Gastrocnemius medialis (tissue), 4 donors: ENCODE measurements around the gene EEFSEC. TPM values are rescaled to one million over a fixed set of nuclear protein-coding genes. Genes with fewer than 3 reads are reported as not detected.

Source experiments
- ATAC-seq, 2 donors: fragments of 150-250 bp; one replicate each; pipeline ENCODE4 v1.9.1; 2016
- DNase-seq, 2 donors: peaks; one replicate each; pipeline ENCODE4 v3.0.0-alpha.2; 2019
- H3K27ac ChIP-seq, 4 donors: fragments of 200-600 bp; sonication (generic); 1 replicate in 1 of 4; 2 replicates in 3 of 4; pipeline ENCODE4 v1.5.1; 2016 to 2018; ENCODE audit warnings: mild to moderate bottlenecking in 2 of 4, moderate library complexity in 1 of 4
- H3K27me3 ChIP-seq, 3 donors: fragments of 200-600 bp; sonication (generic) in 2 of 3; 1 replicate in 1 of 3; 2 replicates in 2 of 3; pipeline versions ENCODE4 v1.5.1 to v1.6.0; 2016 to 2019; ENCODE audit warnings: mild to moderate bottlenecking in 1 of 3, moderate library complexity in 1 of 3
- H3K36me3 ChIP-seq, 2 donors: fragments of 200-600 bp; sonication (generic) in 1 of 2; one replicate each; pipeline ENCODE4 v1.5.1; 2017 to 2018
- H3K4me1 ChIP-seq, 2 donors: fragments of 200-600 bp; sonication (generic) in 1 of 2; one replicate each; pipeline ENCODE4 v1.5.1; 2016 to 2017; ENCODE audit warnings: mild to moderate bottlenecking in 2 of 2
- H3K4me3 ChIP-seq, 4 donors: fragments of 200-600 bp; sonication (generic) in 3 of 4; 1 replicate in 1 of 4; 2 replicates in 3 of 4; pipeline ENCODE4 v1.5.1; 2016 to 2019; ENCODE audit warnings: mild to moderate bottlenecking in 2 of 4
- H3K9me3 ChIP-seq, 3 donors: fragments of 200-600 bp; sonication (generic) in 2 of 3; 1 replicate in 1 of 3; 2 replicates in 2 of 3; pipeline ENCODE4 v1.5.1; 2016 to 2019
- POLR2A ChIP-seq, 2 donors: fragments of 450-650 bp; IDR thresholded peaks; one replicate each; pipeline ENCODE4 v1.6.1; 2017; ENCODE audit warnings: antibody characterized with exemption in 2 of 2, mild to moderate bottlenecking in 2 of 2, moderate library complexity in 2 of 2
- in situ Hi-C, 4 donors: fragments of 200-750 bp; cut with MboI; loops; one replicate each; pipeline versions ENCODE4 v1.15.0 to v1.8.0; 2017; ENCODE audit warnings: low sequenced_read_pairs in 4 of 4
- intact Hi-C: fragments of 100-400 bp; cut with DNase I; formaldehyde crosslinking; loops from one replicate; pipeline ENCODE4 v1.15.1; 2023; ENCODE audit warnings: low total_unique reads
- total RNA-seq, 4 donors: library from RNA; depleted of rRNA; stranded (reverse); fragments of >200 nt; gene quantifications; one replicate each; pipeline versions ENCODE4 v1.1.0 to v1.2.3, GENCODE V29; 2016
- TF ChIP-seq, protein P1 (sequence below), 5 experiments: fragments of 450-650 bp in 3 of 5; fragments of 200-600 bp in 2 of 5; sonication (generic) in 2 of 5; IDR thresholded peaks in 4 of 5; conservative IDR thresholded peaks in 1 of 5; 1 replicate in 4 of 5; 2 replicates in 1 of 5; pipeline ENCODE4 v1.5.1; 2016 to 2019; ENCODE audit warnings: antibody characterized with exemption in 5 of 5, mild to moderate bottlenecking in 3 of 5, moderate library complexity in 3 of 5

EEFSEC gene
- total RNA-seq, 4 donors from 2014 or later = 21.0 to 29.4 (median 23.4) TPM

DNA sequence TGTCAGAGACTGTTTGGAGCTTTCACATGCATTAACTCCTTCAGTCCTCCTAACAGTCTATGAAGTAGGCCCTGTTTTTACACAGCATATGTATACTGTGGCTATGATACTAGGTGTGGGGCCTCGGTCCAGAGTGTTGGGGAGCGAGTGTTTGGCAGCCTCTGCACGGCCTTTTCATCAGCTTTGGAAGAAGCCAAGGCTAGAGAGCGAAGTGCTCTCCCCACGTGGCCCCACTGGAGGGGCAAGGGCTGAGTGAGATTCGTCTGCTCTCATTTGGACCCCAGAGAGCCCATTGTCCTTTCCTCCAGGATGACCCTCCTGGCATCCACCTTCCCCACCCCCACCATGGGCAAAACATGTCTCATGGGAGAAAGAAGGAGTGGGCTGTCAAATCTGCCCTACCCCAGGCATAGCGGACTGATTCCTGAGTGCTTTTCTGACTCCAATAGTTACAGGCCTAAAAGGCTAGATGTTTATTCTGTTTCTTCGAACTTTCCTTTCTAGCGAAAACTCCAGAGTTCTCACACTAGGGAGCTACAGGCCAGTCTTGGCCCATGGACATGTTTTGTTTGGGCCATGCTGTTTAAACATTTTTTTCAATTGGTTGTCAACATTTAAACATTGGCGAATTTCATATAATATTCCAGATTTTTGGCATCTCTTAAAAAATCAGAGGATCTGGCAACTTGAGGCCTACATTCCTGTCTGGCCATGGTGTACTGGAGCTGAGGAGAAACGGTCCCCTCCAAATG is 76.0 kb downstream of the EEFSEC start:
- in situ Hi-C loops (no loop called here), intact Hi-C loops (no loop called here)
- H3K9me3 ChIP-seq = no peaks in the 10 kb centered on the region
- H3K4me1 ChIP-seq = peaks cover 13 to 18% of the 10 kb centered on the region in 2 donors
- TF ChIP-seq, protein P1, sequence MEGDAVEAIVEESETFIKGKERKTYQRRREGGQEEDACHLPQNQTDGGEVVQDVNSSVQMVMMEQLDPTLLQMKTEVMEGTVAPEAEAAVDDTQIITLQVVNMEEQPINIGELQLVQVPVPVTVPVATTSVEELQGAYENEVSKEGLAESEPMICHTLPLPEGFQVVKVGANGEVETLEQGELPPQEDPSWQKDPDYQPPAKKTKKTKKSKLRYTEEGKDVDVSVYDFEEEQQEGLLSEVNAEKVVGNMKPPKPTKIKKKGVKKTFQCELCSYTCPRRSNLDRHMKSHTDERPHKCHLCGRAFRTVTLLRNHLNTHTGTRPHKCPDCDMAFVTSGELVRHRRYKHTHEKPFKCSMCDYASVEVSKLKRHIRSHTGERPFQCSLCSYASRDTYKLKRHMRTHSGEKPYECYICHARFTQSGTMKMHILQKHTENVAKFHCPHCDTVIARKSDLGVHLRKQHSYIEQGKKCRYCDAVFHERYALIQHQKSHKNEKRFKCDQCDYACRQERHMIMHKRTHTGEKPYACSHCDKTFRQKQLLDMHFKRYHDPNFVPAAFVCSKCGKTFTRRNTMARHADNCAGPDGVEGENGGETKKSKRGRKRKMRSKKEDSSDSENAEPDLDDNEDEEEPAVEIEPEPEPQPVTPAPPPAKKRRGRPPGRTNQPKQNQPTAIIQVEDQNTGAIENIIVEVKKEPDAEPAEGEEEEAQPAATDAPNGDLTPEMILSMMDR (IDR thresholded peaks at IDR 0.05 in 4 of 5, conservative IDR thresholded peaks at IDR 0.05 in 1 of 5) = no peak
- TF ChIP-seq POLR2A (IDR thresholded peaks at IDR 0.05) = no peak
- no peaks in the 10 kb centered on the region for H3K36me3 ChIP-seq
- H3K27me3 ChIP-seq = no peaks in the 10 kb centered on the region
- H3K27ac ChIP-seq = no peak overlapping the region
- no peak for ATAC-seq
- no peak for DNase-seq
- no peak overlapping the region for H3K4me3 ChIP-seq

DNA sequence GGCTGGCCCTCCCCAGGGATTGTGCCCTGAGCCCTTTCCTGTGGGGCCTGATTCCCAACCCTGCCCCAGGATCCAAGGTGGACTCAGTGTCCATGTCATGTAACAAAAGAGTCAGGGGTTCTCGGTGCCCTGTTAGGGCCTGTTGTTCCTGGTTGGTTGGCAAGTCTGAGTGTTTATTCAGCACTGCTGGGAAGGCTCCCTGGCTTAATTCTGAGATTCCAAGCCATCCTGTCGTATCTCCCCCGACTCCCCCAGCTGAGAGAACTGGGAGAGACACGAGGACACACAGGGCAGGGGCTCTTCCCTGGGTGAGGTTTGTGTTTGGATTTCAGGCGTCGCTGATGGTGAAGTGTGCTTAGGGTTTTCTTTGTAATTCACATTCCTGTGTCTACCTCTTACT is 78.3 kb downstream of the EEFSEC start:
- Histone ChIP-seq H3K4me3 (no peak overlapping the region), H3K27me3 (no peaks in the 10 kb centered on the region), H3K27ac (no peak overlapping the region), H3K9me3 (no peaks in the 10 kb centered on the region), H3K4me1 (peaks cover 13 to 21% of the 10 kb centered on the region in 2 donors), H3K36me3 (no peaks in the 10 kb centered on the region)
- in situ Hi-C loops = no loop called here
- DNase-seq (no peak), ATAC-seq (no peak)
- intact Hi-C loops = no loop called here
- TF ChIP-seq POLR2A (IDR thresholded peaks at IDR 0.05) = no peak
- TF ChIP-seq, protein P1 (IDR thresholded peaks at IDR 0.05 in 4 of 5, conservative IDR thresholded peaks at IDR 0.05 in 1 of 5) = no peak

DNA sequence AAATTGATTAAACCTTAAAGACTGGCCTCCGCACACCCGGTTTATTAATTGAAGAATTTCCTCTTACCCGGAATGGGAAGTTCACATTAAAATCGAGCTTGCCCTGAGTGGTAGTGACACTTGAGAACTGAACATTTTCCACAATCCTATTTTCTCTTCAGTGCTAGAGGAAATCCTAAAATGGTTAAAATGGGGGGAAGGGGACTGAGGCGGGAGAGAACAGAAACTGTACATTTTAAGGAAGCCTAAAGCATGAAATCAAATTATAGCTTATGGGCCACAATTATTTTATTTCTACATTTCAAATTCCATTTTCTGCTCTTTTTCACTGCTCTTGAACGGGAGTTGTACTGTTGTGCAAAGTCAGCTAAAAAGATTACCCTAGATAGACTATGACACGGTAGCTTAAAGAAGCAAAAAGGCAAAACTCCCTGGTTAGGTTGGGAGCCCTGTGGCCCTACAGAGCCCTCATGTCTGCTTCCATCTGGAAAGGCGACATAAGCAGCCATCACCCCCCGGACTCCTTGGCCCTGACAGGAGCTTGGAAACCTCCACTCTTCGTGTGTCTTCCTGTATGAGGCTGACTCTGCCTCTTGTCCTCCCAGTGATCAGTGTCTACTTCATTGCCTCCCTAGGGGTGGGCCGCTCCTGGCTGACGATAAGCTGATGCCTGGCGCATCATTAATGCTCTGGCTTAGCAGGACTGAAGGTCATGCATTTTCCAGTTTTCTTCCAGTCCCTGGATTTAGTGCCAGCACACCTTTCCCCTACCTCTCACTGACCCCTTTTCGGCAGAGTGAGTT is 79.3 kb downstream of the EEFSEC start:
- TF ChIP-seq, protein P1 (IDR thresholded peaks at IDR 0.05 in 4 of 5, conservative IDR thresholded peaks at IDR 0.05 in 1 of 5) = no peak
- no peak for TF ChIP-seq POLR2A (IDR thresholded peaks at IDR 0.05)
- in situ Hi-C loops = no loop called here
- DNase-seq = no peak
- intact Hi-C loops = no loop called here
- H3K9me3 ChIP-seq = no peaks in the 10 kb centered on the region
- H3K27ac ChIP-seq = no peak overlapping the region
- H3K4me1 ChIP-seq = peaks cover 13 to 26% of the 10 kb centered on the region in 2 donors
- no peaks in the 10 kb centered on the region for H3K36me3 ChIP-seq
- no peaks in the 10 kb centered on the region for H3K27me3 ChIP-seq
- H3K4me3 ChIP-seq = no peak overlapping the region
- ATAC-seq = no peak

DNA sequence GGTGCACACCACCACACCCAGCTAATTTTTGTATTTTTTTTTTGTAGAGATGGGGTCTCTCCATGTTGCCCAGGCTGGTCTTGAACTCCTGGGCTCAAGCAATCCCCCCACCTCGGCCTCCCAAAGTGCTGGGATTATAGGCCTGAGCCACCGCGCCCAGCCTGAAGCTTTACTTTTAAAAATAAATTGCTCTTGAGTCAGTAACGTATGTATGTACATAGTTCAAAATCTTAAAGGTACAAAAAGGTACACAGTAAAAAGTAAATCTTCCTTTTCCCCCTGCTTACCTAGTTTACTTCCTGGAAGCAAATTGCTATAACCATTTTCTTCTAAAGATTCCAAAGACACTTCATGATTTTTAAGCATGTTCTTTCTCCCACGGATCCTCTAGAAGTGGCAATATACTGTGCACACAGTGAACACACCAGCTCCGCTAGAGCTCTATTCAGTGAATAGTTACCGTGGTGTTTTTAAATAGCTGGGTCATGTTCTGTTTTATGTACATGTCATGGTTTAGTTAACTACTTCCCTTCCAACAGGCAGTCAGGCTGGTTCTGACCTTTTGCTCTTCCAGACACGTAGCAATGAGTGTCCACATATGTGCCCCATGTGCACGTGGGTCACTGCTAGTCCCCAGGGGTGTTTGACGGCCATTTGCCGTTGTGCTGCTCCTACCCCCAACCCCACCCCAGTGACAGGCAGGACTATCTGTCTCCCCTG is 82.1 kb downstream of the EEFSEC start:
- no peak for ATAC-seq
- Histone ChIP-seq H3K27ac (no peak overlapping the region), H3K9me3 (no peaks in the 10 kb centered on the region), H3K27me3 (no peaks in the 10 kb centered on the region), H3K4me3 (no peak overlapping the region), H3K4me1 (peaks cover 13 to 35% of the 10 kb centered on the region in 2 donors), H3K36me3 (no peaks in the 10 kb centered on the region)
- in situ Hi-C loops (no loop called here), intact Hi-C loops (no loop called here)
- TF ChIP-seq, protein P1 (IDR thresholded peaks at IDR 0.05 in 4 of 5, conservative IDR thresholded peaks at IDR 0.05 in 1 of 5) = no peak
- TF ChIP-seq POLR2A (IDR thresholded peaks at IDR 0.05) = no peak
- DNase-seq = no peak
